GM18909 (cell line): Measurements from ENCODE around the gene RAB6A.

Experiments
- ATAC-seq: cut with Tn5 transposase; IDR thresholded peaks from one replicate; pipeline ENCODE4 v1.9.1; 2021; ENCODE audit warnings: mild to moderate bottlenecking; ENCODE audit not compliant: unreplicated experiment, poor library complexity

RAB6A gene

DNA sequence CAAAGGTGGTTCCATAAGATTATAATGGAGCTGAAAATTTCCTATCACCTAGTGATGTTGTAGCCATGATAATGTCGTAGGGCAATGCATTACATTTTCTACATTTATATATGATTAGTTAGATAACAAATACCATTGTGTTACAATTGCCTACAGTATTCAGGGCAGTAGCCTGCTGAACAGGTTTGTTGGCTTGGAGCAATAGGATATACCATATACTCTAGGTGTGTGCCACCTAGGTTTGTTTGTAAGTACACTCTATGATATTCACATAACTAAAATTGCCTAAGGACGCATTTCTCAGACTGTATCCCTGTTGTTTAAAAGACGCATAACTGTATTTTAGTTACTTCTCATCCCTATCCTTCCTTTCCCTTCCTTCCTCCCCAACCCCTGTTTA, 100.9 kb downstream of the RAB6A start:
- no peak for ATAC-seq

DNA sequence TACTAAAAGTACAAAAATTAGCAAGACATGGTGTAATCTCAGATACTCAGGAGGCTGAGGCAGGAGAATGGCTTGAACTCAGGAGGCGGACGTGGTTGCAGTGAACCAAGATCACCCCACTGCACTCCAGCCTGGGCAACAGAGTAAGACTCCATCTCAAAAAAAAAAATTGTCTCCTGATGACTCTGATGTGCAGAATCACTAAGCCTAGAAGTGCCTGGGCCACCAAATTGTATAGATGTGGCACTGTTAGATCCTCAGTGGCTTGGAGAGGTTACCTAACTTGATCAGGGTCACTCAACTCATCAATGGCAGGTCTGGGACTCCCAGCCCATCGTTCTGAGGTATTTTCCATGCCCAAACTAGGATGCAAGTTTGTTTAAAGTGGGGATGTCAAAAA, 103.9 kb downstream of the RAB6A start:
- no peak for ATAC-seq

DNA sequence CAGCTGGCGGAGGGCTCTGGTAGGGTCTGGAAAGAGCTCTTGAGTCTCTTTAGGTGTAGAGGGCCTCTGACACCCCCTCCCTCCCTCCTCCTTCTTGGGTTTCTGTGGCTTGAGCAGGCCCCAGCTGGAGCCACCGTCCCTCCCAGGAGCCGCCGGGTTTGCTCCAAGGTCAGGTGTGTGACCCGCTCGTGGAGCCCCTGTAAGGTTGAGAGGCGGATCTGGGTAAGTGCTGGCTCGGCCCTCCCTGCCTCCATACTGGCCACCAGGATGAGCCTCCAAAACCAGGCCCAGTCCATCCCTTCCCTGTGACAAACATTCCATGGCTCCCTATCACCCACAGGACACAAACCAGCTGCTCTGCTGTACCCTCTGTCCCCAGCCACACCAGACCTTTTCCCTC, 105.2 kb downstream of the RAB6A start:
- ATAC-seq = no peak

DNA sequence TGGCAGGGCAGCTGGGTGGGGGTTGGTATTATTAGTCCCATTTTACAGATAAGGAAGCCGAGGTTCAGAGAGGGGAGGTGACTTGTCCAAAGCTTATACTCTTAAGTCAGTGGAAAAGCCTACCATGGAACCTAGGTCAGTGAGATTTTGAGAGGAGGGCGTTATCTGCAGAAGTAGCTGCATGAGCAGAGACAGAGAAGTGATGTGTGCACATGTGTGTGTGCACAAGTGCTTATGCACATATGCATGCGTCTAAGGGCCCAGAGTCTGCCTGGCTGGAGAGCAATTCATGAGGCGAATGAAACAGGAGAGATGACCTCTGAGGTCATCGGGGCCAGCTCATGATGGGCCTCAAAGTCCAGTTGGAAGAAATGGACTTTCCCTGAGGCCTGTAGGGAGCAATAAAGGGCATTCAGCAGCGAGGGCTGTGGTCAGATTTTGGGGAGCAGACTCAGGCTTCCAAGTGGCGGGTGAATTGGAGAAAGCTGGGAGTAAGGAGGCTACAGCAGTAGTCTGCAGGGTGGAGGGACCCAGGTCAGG, 106.3 kb downstream of the RAB6A start:
- no peak for ATAC-seq

DNA sequence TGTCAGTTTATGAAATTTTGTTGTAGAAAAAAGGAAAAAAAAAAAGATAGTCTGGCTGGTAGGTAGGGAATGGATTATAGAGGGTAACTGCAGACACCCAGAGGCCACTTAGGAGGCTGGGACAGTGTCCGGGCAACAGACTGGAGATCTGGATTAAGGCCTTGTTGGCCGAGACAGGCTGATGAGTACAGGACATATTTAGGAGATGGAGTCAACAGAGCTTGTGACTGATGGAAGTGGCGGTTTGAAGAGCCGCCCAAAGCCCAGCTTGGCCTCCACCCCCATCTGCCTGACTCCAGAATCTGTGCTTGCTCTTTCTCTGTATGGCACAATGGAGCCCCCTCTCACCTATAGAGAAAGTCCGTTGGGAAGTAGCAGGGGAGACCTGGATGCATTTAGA, 106.9 kb downstream of the RAB6A start:
- ATAC-seq = no peak

DNA sequence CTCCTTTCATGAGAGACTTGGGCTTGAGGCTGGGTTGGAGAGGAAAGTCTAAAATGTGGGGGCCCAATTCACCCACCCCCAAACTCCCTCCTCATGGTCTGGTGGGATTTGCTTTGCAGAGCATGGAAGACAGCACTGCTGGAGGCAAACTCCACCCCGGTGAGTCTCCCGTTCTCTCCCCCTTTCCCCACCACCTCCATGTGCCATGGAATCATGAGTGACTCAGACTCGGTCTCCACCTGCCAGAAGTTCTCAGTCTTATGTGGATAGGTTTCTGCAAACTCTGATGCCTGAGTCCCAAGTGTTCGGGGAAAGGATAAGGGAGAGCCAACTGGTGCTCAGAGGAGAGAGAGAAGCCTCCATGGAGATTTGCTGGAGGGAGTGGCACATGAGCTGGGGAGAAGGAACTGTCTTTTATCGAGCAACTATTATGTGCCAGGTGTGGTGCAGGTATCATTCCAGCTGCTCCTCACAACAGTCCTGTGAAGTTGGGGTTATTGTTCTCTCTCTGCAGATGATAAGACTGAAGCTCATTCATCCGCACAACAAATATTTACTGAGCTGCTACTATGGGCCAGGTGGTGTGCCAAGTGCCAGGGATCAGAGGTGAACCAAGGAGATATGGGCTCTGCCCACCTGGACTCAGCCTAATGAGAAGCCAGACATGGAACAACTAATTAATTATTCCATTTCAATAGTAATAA, 107.9 kb downstream of the RAB6A start:
- ATAC-seq = no peak

DNA sequence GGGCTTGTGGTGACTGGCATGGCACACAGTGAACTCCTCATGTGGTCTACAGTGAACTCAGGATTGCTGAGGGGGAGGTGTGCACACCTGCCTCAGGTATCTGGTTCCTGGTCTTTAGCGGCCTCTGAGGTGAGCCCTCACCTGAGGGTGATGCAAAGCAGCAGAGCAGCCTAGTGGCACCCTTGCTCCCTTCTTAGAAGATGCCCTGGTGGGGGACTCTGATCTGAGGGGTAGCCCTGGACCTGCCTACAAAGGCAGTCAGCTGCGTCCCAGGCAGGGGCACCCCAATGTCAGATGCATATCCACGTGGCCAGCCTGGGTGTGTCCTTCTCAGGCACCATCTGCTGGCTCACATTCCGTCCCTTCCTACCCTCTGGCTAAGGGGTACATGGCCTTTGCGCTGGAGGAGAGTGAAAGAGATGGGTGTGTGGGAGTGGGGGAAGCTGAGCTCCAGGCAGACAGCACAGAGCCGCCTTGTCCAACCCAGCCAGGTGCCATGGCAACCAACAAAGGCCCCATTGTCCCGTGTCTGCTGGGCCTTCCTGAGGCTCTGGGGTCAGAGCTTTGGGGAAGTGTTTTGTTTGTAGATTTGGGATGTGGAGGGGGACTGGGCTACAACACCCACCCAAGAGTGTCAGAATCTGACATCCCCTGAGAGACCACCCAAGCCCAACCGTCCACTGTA, 108.7 kb downstream of the RAB6A start:
- no peak for ATAC-seq

DNA sequence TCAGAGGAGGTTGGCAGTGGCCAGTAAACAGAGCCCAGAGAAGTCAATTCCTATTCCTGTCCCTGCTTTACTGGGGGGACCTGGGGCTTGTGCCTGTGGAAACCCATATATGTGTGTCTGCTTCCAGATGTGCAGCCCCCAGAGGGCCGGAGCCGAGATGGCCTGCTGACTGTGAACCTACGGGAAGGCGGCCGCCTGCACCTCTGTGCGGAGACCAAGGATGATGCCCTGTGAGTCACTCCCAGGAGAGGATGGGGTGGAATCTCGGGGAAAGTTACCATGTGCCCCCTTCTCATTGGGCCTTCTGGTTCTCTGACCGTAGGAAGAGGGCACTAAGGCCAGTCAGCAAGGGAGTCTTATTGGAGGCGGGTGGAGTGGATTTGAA, 109.2 kb downstream of the RAB6A start:
- no peak for ATAC-seq

DNA sequence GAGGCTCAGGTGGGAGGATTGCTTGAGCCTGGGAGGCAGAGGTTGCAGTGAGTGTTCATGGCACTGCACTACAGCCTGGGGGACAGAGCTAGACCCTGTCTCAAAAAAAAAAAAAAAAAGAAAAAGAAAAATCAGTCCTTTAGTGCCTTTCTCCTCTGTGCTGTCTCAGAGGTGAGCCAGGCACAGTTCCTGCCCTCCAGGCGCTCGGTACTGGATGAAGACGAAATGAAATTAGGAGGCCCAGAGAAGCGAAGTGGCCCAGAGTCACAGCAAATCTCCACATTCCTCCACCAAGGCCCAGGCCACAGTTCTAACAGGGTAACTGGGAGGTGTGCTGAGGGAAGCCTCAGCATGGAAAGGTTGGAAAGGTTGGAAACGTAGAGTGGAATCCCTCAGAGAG, 109.6 kb downstream of the RAB6A start:
- ATAC-seq = no peak

DNA sequence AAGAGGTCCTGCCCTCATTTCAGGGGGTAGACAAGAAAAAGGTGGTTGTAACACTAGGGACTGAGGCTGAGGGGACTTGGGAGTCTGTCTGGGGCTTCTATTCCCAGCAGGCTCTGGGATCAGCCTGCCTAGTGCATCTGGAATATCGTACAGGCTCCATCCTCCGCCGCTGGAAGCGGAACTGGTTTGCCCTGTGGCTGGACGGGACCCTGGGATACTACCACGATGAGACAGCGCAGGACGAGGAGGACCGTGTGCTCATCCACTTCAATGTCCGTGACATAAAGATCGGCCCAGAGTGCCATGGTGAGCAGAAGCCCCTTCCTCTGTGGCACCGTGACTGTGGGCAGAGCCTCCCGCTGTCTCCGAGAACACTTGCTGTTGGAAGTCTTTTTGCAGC, 110.5 kb downstream of the RAB6A start:
- ATAC-seq = no peak

DNA sequence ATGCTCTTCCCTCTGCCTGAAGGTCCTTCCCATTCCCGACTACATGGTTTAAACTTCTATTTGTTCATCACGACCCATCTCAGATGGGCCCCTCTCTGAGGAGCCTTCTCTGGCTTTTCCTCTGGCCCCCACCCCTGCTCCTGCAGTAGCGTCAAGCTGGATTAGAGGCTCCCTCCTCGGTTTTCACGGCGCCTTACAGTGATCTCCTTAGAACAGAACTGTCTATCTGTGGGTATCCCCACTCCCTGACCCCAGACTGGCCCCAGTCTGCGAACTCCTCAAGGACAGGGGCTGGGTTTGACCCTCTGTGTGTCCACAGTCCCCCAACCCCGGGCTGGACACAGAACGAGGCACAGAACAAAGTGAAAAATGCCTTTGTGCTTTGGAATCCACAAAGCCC, 111.7 kb downstream of the RAB6A start:
- ATAC-seq = no peak

DNA sequence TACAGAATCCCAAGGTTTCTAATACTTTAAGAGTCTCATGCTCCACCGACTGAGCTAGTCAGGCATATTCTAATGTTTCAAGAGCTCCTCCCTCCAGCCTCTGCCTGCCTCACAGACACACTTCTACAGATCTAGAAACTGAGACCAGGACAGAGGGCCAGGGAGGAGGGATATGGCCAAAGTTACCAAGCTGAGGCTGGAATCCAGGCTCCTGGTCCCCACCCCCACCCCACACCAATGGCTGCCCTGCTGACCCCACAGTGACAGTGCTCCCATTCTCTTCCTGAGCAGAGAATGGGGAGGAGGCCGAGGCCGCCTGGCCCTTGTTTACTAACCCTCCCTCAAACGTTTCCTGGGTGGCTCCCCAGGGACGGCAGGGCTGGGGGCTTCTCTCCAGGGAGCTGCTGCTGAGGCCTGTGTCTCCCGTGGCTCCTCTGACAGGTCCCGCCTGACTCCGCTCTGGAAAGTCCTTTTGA, 112.3 kb downstream of the RAB6A start:
- no peak for ATAC-seq

DNA sequence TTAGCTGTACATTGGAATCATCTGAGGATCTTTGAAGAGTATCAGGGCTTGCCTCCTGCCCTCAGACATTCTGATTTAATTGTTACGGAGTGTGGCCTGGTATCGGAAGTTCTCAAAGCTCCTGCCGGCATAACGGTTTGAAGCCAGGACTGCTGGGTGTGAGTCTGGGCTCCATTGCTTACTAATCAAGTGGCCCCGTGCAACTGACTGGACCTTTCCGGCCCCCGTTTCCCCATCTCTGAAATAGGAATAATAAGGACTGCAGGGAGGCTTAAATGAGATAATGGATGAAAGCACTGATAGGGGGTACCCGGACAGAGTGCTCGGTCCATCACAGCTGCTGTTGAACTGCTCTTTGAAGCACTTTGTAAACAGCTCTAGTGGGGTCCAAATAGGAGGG, 112.8 kb downstream of the RAB6A start:
- no peak for ATAC-seq

DNA sequence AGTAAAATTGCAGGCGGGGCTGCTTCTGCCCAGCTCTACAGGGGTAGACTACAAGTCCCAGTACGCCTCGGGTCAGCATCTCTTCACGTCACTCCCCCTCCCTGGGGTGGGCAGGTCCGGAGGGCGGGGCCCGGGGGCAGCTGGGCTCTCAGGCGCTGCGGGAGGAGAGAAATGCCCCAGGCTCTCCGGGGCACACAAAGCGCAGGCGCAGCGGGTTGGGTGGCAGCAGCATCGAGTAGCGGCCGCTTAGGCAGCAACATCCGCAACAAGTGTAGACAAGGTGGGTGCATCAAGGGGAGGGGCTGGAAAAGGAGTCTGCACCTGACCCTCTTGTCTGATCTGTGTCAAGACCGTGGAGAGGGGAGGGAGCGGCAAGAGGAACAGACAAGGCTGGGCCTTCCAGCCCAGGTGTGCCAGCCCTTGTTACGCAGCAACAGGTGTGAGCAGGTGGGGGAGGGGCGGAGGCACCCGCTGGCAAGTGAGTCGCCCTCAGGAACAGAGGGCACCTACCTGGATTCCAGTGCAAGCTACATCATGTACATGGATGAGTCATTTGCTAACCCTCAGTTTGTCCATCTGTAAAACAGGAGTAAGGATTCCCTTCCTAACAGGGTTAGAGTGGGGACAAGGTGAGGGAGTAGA, 113.3 kb downstream of the RAB6A start:
- peak; percentile 84 for ATAC-seq

DNA sequence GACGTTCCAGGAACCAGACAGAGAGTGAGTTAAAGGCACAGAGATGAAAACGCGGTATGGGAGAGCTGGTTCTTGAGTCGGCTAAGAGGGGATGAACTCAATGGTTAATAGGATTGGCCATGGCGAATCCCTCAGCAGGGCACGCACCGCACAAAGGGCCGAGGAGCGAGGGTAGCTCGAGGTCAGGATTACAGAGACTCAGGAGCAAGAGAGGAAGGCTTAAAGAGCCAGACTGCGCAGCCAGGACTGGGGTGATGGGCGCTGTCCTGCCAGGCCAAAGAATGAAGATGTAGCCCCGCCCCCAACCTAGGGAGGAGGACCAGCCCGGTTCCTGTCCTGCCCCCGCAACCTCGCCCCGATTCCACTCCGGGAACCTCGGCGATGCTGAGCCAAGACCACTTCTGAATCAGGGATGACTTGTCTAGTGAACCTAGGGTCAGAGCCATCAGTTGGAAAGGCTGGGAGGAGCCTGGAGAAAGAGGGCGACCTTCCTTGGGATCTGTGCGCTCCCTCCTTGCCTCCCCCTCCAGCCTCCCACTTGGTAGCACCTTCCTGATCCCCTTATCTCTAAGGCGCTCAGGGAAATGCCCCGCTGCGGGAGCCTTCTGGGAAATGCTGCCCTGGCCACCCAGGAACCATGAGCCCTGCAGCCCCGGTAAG, 114.8 kb downstream of the RAB6A start, which contains the start of gene PLEKHB1:
Gene PLEKHB1 (plus strand): TSS at position 610 of the 660 bp plus-strand sequence. CDS start 28 bp downstream, at position 638.
- no peak for ATAC-seq

DNA sequence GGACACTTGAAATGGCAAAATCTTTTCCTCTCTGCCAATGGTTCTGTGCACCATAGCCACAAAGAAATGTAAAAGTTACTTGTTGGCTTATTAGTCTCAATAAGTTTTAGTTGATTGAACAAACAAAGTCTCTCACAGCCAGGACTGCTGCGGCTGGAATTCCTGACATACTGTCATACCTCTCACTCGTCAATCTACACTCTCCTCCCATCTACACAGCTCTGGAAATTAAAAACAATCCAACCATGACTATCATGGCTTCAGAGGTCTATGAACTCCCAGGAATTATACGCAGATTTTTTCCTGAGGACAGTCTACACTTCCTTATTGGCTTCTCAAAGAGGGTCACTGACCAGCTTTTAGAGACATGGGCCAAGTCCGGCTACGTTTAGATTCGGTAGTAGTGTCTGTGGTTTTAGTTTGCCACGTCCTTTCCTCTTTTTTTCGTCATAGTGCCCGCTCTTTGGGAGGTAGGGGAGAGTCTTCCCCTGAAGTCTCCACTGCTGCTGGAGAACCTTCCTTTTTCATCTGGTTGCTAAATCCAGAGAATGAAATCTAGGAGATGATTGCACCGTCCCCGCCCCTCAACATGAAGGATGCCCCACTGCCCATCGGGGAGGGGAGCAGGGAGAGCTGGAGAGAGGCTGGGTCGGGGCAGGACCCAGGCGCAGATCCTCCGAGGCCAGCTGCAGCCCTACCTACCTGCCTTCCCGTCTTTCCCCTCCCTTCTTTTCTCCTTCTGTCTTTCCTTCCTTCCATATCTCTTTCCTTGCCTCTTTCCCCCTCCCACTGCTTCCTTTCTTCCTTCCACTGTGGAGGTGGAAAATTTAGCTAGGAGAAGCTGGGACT, 115.5 kb downstream of the RAB6A start:
- no peak for ATAC-seq

DNA sequence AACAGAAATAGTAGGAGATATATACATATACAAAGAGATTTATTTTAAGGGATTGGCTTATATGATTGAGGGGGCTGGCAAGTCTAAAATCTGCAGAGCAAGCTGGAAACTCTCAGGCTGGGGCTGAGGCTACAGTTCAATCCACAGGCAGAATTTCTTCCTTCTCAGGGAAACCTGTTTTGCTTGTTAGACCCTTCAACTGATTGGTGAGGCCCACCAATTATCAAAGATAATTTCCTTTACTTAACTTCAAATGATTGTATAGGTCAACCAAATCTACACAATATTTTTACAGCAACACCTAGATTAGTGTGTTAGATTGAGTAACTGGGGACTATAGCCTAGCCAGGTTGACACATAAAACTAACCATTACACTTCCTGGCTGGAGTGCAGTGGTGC, 119.2 kb downstream of the RAB6A start:
- ATAC-seq = no peak

DNA sequence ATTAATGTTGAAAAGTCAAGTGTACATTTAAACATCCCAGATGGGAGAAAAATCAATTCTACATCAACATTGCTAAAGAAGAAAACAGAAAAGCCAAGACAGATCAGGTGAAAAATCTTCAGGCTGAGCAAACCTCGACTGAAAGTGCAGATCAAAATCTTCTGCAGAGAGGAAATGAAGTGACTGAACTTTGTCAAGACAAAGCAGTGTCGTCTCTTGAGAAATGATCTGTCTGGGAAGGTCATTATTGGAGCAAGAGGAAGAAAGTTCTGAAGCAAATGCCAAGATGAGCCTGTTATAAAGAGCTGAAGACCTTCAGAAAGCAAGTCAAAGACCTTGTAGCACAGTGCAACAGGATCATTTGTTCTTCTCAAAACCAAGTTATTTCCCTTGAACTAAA, 120.3 kb downstream of the RAB6A start:
- no peak for ATAC-seq

DNA sequence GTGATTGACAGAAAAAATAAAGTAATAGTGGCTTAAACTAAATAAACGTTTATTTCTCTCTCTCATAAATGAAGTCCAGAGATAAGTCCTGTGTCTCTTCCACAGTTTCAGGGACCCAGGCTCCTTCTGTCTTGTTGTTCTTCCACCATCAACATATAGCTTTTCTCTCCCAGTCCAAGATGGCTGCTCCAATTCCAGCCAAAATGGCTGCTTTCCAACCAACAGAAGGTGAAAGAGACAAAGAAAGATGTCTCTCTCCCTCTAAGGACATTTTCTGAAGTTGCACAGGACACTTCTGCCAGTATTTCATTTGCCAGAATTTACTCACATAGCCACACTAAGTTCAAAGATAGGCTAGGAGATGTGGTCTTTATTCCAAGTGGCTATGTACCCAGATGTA, 123.9 kb downstream of the RAB6A start:
- ATAC-seq = no peak

DNA sequence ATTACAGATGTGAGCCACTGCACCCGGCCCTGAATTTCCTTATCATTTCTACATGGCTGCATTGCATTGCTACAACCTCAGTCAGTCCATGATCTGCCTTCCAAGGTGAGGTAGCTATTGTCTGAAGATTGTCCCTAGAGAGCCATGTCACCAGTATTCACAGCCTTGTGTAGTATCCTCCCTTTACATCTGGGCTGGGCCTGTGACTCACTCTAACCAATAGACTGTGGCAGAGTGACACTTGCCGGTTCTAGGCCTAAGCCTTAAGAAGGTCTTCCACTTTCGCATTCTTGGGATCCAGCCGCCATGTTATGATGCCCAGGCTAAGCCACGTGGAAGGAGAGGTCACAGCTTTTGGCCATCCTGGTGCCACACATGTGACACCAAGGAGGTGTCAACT, 124.6 kb downstream of the RAB6A start:
- no peak for ATAC-seq
